ENCODE results near the gene ACAA2.

Gene ACAA2

DNA sequence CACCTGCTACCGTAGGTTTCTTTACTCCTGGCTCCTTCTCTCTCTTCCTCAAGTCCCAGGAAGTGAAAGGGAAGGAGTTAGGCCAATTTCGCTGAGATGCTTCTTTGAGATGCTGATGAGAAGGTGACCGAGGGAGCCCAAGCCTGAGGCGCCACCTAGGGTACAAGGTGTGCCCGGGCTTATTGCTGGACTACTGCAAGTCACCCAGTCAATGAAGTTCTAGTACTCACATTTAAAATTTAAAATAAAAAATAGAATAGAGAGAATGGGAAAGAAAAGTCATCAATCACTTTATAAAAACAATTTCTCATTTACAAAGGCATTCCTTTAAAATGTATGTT, 45.3 kb downstream of the ACAA2 start:
- DNase-seq (ENCODE audit: extremely low read depth in 1 of 2, low read depth in 1 of 2): no peak

DNA sequence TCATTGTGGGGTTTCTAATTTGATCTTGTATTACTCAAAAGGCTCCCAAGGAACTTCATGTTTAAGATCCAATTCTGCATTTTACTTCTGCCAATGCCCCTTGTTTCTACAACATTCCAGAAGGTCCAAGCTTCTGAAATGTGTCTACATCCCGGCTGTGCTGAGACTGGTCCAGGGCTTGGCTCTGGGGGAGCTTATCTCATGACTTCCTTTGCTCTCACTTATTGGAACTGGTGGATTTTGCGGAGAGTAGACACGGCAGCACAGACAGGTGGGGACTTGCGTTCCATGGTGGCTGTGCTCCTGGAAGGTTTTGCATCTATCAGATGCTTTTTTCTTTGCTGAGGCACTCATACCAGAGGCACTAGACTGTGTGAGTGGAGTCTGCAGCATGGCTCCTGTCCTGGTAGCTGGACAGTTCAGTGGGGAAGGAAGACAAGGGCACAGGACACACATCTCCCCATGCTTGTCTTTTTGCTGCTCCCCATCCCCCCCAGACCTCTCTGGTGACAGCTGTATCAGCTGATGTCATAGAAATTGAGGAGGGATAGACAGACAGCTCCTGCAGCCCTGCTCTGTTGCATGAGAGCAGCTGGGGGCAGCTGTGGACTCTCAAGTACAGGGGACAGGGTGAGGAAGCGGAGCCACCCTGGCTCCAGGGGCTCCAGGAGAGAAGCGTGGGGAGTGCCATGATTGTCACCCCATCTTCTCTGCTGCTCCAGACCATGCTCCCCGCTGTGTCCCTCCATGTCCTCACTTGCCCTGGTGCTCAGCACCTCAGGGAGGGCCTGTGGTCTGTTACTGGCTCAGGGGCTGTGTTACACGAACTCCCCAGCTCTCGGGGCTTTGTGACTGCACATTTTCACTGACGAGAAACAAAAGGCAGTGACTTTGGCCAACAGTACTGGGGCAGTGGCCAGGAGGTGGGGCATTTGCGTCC, 46.0 kb downstream of the ACAA2 start:
- DNase-seq (ENCODE audit: extremely low read depth in 1 of 2, low read depth in 1 of 2): no peak

DNA sequence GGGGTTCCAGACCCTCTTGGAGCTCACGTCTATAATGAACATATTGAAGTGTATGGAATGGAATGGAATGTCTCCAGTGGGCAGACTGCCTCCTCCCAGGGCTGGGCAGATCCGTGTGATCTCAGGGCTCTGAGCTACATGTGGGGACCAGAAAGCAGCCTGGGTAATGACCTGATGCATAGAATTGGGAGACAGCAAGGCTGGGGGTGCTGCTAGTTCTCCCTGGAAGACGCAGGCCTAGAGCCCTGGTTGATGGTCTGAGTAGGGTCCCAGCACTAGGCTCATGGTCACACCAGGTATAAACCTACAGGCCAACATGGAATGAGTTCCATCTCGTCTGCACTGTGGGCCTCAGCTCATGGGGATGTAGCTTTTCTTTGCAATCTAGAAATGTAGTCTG, 46.7 kb downstream of the ACAA2 start:
- DNase-seq (ENCODE audit: extremely low read depth in 1 of 2, low read depth in 1 of 2): no peak

DNA sequence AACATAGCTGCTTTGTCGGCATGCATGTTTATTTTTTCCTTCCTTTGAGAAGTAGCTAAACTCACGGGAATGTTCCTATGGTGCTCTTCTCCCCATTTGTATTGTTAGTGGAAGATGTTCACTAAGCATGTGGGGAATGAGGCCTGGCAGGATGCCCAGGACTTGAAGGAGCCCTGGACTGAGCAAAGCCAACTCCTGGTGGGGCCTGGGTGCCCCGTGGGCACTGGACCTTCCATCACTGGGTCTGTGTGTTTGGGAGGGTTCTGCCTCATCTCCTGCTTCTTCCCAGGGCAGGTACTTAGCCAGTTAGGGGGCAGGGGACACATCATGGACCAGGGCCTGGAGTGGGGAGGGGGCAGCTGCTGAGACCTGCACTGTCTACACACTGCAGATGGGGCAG, 49.3 kb downstream of the ACAA2 start:
- no peak for DNase-seq (ENCODE audit: extremely low read depth in 1 of 2, low read depth in 1 of 2)

DNA sequence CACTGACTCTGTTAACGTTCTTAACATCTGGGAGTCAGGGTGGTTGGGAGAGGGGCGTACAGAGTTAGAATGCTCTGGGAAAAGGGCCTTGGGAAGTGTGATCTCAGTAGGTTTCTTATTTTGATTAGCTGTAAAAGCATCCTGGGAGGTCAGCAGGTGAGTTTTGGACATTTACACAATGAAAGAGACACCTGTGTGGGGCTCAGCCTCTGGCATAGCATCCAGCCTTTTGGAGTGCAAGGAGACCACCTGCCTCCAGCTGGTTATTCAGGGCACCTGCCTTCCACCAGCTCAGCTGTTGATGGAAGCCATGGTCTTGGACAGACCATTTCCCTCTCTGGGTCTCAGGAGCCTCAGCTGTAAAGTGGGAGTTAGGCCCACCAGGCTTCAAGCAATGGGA, 49.7 kb downstream of the ACAA2 start:
- no peak for DNase-seq (ENCODE audit: extremely low read depth in 1 of 2, low read depth in 1 of 2)

DNA sequence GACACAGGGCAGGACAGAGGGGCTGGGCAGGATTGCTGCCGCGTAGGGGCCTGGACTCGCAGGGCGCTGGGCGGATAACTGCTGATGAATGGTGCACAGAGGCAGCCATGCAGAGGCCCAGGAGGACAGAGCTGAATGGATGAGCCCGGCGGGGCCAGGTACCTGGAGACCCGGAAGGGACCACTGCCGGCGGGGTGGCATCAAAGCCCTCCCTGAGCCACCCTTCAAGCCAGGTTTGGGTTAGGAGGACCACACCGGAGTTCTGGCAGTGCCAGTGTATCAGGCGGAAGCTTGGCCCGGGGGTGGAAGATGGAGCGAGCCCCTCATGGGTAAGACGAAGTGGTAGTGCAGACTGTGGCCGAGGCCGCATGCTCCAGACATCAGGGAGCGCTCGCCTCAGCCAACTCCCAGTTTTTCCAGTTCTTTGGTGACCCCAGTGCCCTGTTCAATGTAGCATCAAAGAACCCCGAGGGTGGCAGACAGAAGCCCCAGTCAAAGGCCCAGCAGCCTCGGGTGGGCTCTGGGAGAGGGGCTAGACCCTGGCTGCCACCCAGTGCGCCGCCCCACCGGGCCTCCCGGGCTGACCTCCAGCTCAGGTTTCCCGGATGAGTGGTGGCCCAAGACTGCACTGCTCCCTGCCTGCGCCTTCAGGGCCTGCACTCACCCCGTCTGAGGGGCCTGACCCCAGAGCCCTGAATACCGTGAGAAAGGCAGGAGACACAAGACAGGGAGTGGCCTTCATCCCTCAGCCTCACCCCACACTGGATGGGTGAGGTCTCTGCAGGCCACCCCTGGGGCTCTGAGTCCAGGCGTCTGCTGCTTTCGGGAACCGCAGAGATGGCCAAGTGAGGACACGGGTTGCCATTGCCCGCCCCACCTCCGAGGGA, 50.9 kb downstream of the ACAA2 start:
- no peak for DNase-seq (ENCODE audit: extremely low read depth in 1 of 2, low read depth in 1 of 2)

DNA sequence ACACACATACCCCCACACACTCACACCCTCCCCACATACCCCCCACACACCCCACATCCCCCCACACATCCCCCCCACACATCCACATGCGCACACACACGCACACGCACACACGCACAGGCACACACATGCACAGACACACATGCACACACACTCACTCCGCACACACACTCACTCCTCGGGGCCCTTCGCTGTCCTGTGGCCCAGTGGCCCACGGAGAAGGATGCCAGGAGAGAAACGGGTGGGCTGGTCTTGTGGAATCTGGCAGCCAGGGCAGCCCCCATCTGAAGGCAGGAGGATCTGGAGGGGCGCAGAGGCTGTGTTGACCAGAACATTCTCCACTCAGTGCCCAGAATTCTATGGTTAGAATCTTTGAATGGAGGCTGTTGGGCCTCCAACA, 51.6 kb downstream of the ACAA2 start:
- DNase-seq (ENCODE audit: extremely low read depth in 1 of 2, low read depth in 1 of 2): no peak

DNA sequence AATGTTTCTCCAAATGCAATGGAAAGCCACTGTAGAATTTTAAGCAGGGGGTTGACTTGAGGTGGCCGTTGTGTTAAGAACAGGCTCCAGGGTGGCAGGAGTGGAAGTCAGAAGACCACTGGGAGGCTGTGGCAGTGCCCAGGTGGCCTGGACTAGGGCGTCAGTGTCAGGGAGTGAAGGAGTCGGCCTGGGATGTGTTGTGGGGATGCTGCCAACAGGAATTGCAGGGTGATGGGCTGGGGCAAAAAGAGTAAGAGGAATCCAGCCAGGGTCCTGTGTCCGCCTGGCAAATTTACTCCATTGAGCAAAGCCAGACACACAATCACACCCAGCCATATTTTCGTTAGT, 55.1 kb downstream of the ACAA2 start:
- no peak for DNase-seq (ENCODE audit: extremely low read depth in 1 of 2, low read depth in 1 of 2)

DNA sequence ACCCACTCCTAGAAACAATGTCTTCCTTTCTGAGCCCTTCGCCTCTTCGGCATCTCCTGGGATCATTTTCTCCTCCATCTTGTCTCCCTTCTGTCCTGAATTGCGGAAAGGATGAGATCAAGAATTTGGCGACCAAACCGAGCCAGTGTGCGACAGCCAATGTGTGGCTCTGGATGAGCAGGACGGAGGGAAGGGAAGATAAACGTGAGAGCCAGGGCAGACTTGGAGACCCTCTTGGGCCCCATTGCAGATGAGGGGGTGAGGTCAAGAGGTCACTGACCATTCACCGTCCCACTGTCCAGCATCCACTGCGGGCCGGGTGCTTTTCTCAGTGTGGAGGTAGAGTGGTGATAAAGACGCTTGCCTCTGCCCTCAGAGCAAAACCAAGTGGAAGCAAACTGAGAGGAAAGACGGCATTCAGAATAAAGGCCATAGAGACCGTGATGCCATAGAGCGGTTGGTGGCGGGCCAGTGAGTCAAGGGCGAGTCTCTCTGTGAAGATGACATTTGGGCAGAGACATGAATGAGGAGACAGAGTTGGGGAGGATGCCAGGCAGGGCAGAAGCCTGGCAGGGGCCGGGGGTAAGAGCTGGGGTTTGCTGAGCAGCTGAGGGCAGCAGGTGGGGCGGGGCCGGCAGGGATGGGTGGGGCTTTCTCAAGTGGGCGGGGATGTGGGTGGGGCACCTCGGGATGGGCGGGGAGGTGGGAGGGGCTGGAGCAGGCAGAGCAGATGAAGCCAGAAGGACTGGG, 55.6 kb downstream of the ACAA2 start:
- DNase-seq (ENCODE audit: extremely low read depth in 1 of 2, low read depth in 1 of 2): no peak

DNA sequence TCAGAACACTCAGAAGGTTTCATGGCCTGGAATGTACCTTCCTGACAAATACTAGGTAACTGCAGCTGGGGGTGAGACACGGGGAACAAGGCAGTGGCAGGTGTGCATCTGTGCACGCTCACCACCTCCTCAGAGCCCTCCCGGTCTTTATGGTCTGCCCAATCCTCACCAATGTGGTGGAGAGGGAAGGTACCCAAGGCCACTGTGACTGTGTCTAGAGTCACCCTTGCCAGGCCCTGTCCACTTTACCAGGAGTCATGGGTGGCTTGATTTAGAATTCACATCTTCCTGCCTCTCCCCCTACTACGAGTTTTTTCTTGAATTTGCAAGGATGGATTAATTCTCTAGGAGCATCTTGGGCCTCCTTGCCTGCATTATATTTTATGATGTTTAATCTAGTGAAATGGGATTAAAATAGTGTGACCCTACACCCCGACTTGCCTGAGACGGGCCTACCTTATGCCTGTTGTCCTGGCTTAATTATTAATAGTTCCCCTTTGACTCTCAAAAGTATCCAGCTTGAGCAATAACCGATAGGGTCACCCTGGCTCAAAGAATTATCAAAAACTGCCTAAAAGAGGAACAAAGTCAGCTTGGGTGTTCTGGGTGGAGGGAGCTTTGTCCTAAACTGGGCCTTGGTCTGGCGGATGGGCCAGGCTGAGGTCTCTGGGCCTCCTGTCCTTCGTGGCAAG, 56.5 kb downstream of the ACAA2 start:
- no peak for DNase-seq (ENCODE audit: extremely low read depth in 1 of 2, low read depth in 1 of 2)

DNA sequence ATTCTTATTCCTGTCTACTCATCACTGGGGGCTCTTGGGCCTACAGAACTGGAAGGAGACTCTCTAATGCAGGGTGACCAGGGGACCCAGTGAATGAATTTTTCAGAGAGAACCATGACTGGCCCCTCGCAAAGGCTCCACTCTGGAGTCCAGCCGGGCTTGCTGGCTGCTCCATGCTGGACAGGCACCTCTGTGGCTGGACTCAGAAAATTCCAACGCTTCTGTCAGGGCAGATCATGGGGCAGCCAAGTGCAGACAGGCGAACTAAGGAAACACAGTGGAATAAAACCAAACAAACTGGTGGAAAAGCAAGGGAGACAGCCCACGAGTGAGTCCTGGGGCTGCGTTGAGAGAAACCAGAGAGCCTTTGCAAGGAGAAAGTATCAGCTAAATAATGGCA, 57.2 kb downstream of the ACAA2 start:
- no peak for DNase-seq (ENCODE audit: extremely low read depth in 1 of 2, low read depth in 1 of 2)

DNA sequence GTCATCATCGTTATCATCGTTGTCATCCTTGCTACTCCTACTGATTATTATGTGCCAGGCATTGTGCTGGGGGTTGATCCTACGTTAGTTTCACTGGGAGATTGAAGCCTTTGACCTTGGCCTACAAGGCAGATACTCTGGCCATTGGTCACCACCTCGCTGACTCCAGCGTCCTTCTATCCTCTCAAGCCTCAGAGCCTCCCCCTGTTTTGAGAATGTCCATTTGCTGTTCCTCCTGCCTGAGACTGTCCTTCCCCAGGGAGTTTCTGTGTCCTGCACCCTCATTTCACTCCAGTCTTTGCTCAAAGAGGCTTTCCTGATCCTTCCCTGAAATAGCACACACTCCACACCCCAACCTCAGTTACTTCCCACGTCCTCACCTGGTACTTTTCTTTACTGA, 57.8 kb downstream of the ACAA2 start:
- DNase-seq (ENCODE audit: extremely low read depth in 1 of 2, low read depth in 1 of 2): no peak

DNA sequence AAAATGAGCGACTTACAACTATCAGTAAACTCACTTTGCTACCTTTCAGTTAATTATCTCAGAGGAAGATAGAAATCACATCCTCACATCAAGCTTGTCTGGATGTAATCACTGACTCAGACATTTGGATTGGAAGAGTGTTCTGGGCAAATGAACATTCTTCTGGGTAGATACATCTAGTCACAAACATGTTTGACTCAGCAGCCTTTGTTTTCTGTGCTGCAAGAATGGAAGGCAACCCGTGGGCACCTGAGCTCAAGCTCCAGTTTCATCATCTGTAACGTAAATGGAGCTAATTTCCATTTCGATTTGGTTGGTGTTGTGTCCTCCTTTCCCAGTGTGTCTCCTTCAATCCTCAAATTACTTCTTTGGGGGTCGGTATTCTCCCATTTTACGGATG, 58.5 kb downstream of the ACAA2 start:
- DNase-seq (ENCODE audit: extremely low read depth in 1 of 2, low read depth in 1 of 2): no peak

DNA sequence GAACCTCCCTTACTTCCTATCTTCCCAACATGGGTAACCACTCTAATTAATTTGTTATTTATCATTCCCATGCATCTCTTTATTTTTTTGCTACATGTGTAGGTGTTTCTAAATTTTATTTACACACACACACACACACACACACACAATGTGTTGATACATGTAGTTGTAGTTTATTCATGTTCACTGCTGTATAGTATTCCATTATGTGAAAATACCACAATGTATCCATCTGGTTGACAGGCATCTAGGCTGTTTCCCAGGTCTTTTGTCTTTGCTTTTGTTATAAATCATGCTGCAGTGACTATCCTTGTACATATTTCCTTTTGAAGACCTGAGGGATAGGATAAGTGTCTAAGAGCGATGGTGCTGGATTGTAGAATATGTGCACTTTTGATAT, 59.7 kb downstream of the ACAA2 start:
- DNase-seq (ENCODE audit: extremely low read depth in 1 of 2, low read depth in 1 of 2): no peak

DNA sequence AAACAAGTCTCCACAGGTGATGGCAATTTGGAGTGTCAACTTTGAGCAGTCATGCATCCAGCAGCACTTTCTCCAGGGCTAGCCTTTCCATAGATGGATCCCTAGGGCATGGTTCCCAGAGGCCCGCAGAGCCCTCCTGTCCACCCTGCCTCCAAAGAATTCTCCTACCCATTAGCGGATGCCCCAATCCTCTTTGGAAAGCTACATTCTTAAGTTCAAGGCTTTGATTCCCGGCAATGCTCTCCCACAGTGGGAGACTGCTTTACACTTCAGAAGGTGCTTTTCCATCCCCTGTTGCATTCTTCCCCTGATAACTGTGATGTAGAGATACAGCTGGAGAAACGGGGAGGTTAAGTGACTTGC, 61.3 kb downstream of the ACAA2 start:
- DNase-seq (ENCODE audit: extremely low read depth in 1 of 2, low read depth in 1 of 2): no peak

DNA sequence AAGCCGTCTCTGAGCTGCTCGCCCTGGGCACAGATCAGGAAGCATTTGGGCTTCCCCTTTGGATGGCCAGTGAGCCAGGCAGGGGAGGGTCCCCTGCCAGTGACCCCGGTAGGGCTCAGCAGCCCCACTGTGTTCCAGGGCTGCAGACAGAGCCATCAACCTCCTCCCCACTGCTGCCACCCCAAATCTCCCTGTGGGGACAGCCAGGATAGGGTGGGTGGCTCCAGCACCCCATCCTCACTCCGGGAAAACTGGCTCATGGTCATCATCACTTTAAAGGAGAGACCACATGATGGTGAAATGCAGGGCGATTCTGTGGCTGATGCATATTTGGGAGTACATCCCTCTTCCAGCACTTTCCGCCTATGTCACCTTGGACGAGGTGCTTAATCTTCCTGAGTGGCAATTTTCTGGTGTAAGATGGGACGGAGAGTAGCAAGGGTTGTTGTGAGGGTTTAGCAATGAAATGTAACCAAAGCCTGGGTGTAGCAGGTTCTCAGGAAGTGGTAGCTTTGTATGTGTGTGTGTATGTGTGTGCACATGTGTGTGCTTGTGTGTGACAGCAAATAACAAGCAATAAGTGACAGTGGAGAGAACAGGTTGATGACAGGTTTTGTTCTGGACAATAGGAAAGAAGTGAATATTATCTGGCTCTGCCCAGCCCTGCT, 61.8 kb downstream of the ACAA2 start:
- DNase-seq (ENCODE audit: extremely low read depth in 1 of 2, low read depth in 1 of 2): no peak

DNA sequence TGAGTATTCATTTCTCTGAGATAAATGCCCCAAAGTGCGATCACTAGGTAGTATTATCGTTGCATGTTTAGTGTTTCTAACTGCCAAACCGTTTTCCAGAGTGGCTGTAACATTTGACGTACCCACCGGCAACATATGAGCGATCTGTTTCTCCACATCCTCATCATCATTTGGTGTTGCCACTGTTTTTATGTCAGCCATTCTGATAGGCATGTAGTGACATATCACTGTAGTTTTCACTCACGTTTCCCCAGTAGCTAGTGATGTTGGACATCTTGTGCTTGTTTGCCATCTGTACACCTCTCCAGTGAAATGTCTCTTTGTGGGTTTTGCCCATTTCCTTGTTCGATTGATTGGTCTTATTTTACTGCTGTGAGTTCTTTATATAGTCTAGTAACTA, 63.8 kb downstream of the ACAA2 start:
- no peak for DNase-seq (ENCODE audit: extremely low read depth in 1 of 2, low read depth in 1 of 2)

DNA sequence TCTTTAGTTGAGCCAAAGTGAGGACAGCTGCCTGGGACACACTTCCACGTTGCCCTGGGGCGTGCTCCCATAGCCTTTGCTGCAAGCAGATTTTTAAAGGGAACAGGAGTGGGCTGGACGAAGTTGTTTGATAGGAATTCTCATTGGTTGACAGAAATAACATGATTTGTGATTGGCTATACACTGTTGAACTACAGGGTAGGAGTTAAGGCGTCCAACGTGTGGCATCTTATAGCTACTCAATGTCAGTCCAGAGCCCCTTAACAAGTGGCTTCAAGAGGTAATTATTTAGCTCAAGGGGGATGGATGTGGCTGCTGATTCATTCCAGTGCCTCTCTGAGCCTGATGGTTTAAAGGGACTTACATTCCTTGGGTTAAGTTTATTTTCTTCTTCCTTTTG, 65.5 kb downstream of the ACAA2 start:
- DNase-seq (ENCODE audit: extremely low read depth in 1 of 2, low read depth in 1 of 2): no peak

DNA sequence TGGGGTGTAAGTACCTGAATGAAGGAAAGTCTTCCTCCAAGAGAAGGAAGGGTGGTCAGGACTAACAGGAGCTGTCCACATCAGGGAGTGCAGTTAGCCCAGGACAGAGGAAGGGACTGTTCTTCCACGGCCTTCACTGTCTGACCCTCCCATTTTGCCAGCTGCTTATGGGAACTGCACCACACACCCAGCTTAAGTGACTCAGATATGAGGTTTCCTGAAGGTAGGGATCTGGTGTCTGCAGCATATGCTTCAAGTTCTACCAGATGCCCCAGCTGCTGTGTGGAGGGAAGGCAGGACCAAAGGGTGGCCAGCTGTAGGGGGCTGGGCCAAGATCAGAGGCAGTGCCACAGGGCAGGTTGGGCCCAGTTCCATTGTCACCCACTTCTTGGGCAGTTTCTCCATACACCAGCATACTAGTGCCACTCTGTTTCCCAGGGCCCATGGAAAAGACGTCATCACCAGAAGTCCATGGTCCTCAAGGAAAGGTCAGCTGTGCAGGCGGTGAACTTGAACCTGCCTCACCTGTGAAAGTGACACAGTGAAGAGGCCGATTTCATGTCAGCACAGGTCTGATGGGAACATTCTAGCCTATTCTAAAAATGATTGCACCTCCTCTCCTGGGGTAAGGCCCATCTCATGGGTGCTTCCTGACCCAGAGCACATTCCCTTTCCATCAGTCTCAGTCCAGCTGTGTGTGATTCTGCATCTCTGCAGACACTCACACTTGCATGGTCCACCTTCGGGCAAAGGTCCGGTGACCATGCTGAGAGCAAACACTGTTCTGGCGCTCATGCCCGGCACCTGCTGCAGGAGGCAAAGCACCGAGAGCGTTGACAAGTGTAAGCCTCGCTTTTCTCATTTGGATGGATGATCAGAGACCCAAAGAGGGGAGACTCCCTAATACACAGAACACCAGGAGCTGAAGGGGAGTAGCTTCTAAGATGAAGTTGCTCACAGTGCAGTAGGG, 68.0 kb downstream of the ACAA2 start:
- DNase-seq (ENCODE audit: extremely low read depth in 1 of 2, low read depth in 1 of 2): no peak

All from activated CD8-positive, alpha-beta memory T cell treated with anti-CD3 and anti-CD28 coated beads for 1 hour (primary cell).